Caco-2 (cell line): ENCODE results near the gene ARMC2. TPM values are rescaled to one million over a fixed set of nuclear protein-coding genes. Genes with fewer than 3 reads are reported as not detected.

Experiments
- BruUV-seq: library from RNA; stranded (reverse); fragments of 400-500 nt; replicated peaks from 2 replicates; lab custom pipeline; 2021; lab: Mats Ljungman, UMichigan
- CTCF ChIA-PET: fragments of 300-600 bp; sonication (Branson Sonifier 250); formaldehyde crosslinking; loops from one replicate; lab custom pipeline; 2022; ENCODE audit warnings: antibody characterized with exemption; lab: Charles Lee
- POLR2A ChIA-PET: fragments of 300-600 bp; sonication (Branson Sonifier 250); formaldehyde crosslinking; loops from one replicate; lab custom pipeline; 2022; ENCODE audit warnings: antibody characterized with exemption; lab: Charles Lee
- DNase-seq, 2 experiments: peaks; one replicate each; pipeline versions ENCODE4 v3.0.0 to v3.0.0-alpha.2; 2020 to 2022
- H3K27me3 ChIP-seq: replicated peaks from 2 replicates; pipeline ENCODE4 v1.6.0; 2011; ENCODE audit warnings: low read length; ENCODE audit not compliant: control insufficient read depth, insufficient read depth
- H3K36me3 ChIP-seq: 2 replicates; pipeline ENCODE4 v1.5.1; 2011; ENCODE audit warnings: low read length; ENCODE audit not compliant: control insufficient read depth, insufficient read depth
- H3K4me1 ChIP-seq: fragments of 250-450 bp; sonication (Bioruptor Pico); 2 replicates; pipeline ENCODE4 v1.5.1; 2020; ENCODE audit warnings: mild to moderate bottlenecking
- H3K4me3 ChIP-seq: 2 replicates; pipeline ENCODE4 v1.5.1; 2011; ENCODE audit warnings: low read depth, mild to moderate bottlenecking, control low read depth, low read length
- H3K9me3 ChIP-seq: fragments of 250-450 bp; sonication (Bioruptor Pico); 2 replicates; pipeline ENCODE4 v1.5.1; 2020; ENCODE audit warnings: mild to moderate bottlenecking, moderate library complexity
- H3K27ac Mint-ChIP-seq: one replicate; pipeline ENCODE4 v1.8.0; 2022; ENCODE audit warnings: mixed read lengths; ENCODE audit not compliant: unreplicated experiment
- H3K27me3 Mint-ChIP-seq: one replicate; pipeline ENCODE4 v1.8.0; 2022; ENCODE audit warnings: mixed read lengths; ENCODE audit not compliant: insufficient read depth, unreplicated experiment
- H3K36me3 Mint-ChIP-seq: one replicate; pipeline ENCODE4 v1.8.0; 2022; ENCODE audit warnings: mild to moderate bottlenecking, mixed read lengths; ENCODE audit not compliant: insufficient read depth, unreplicated experiment
- H3K4me1 Mint-ChIP-seq: one replicate; pipeline ENCODE4 v1.8.0; 2022; ENCODE audit warnings: low read depth, mixed read lengths; ENCODE audit not compliant: unreplicated experiment
- H3K4me3 Mint-ChIP-seq: one replicate; pipeline ENCODE4 v1.8.0; 2022; ENCODE audit warnings: mild to moderate bottlenecking, moderate library complexity, mixed read lengths; ENCODE audit not compliant: unreplicated experiment
- H3K9me3 Mint-ChIP-seq: one replicate; pipeline ENCODE4 v1.8.0; 2022; ENCODE audit warnings: mixed read lengths; ENCODE audit not compliant: unreplicated experiment
- CTCF ChIP-seq, 2 experiments: fragments of 200-600 bp in 1 of 2; IDR thresholded peaks; 1 replicate in 1 of 2; 2 replicates in 1 of 2; pipeline versions ENCODE4 v1.5.1 to v1.8.0; 2011 to 2022; ENCODE audit warnings: antibody characterized with exemption in 1 of 2, control low read depth in 1 of 2, inconsistent platforms in 1 of 2, low read depth in 1 of 2, low read length in 1 of 2, mild to moderate bottlenecking in 1 of 2, moderate library complexity in 1 of 2; ENCODE audit not compliant: insufficient read depth in 1 of 2, severe bottlenecking in 1 of 2, unreplicated experiment in 1 of 2
- intact Hi-C: fragments of 100-400 bp; cut with micrococcal nuclease; formaldehyde crosslinking; loops from one replicate; pipeline ENCODE4 v1.10.0; 2022; ENCODE audit not compliant: unreplicated experiment
- total RNA-seq: library from RNA; stranded (reverse); gene quantifications from 2 replicates; pipeline ENCODE4 v1.2.3, GENCODE V29; 2022

Gene ARMC2
- total RNA-seq, 1 experiment from 2014 or later, result 7.8 TPM

GRCh38 chr6:109021870-109022269, 173.6 kb downstream of the ARMC2 start:
- no peak overlapping the region for H3K4me3 ChIP-seq
- ChIA-PET CTCF (no interaction called here), POLR2A (no interaction called here)
- no peak overlapping the region for H3K4me3 Mint-ChIP-seq
- peaks cover 10% of the 10 kb centered on the region for H3K9me3 Mint-ChIP-seq
- no peaks in the 10 kb centered on the region for H3K36me3 Mint-ChIP-seq
- no peaks in the 10 kb centered on the region for H3K36me3 ChIP-seq
- no peaks in the 10 kb centered on the region for H3K27me3 Mint-ChIP-seq
- H3K4me1 Mint-ChIP-seq, result no peaks in the 10 kb centered on the region
- H3K27ac Mint-ChIP-seq, result no peak overlapping the region
- no peaks in the 10 kb centered on the region for H3K4me1 ChIP-seq
- no TSS peak for BruUV-seq
- H3K9me3 ChIP-seq, result no peaks in the 10 kb centered on the region
- TF ChIP-seq CTCF (IDR thresholded peaks at IDR 0.05; ENCODE audit: insufficient read depth in 1 of 2, low read depth in 1 of 2, low read length in 1 of 2, severe bottlenecking in 1 of 2, unreplicated experiment in 1 of 2), result no peak
- DNase-seq, result no peak
- intact Hi-C loops, result no loop called here
- H3K27me3 ChIP-seq, result no peaks in the 10 kb centered on the region

GRCh38 chr6:109023356-109023925, 175.2 kb downstream of the ARMC2 start:
- BruUV-seq, result no TSS peak
- no peaks in the 10 kb centered on the region for H3K36me3 Mint-ChIP-seq
- POLR2A ChIA-PET, result no interaction called here
- no peaks in the 10 kb centered on the region for H3K4me1 ChIP-seq
- no peaks in the 10 kb centered on the region for H3K4me1 Mint-ChIP-seq
- H3K4me3 ChIP-seq, result no peak overlapping the region
- intact Hi-C loops, result no loop called here
- no peak overlapping the region for H3K4me3 Mint-ChIP-seq
- H3K36me3 ChIP-seq, result no peaks in the 10 kb centered on the region
- CTCF ChIA-PET, result no interaction called here
- H3K27me3 ChIP-seq, result no peaks in the 10 kb centered on the region
- no peak for TF ChIP-seq CTCF (IDR thresholded peaks at IDR 0.05; ENCODE audit: insufficient read depth in 1 of 2, low read depth in 1 of 2, low read length in 1 of 2, severe bottlenecking in 1 of 2, unreplicated experiment in 1 of 2)
- peaks cover 10% of the 10 kb centered on the region for H3K9me3 Mint-ChIP-seq
- H3K9me3 ChIP-seq, result no peaks in the 10 kb centered on the region
- DNase-seq, result no peak
- H3K27ac Mint-ChIP-seq, result no peak overlapping the region
- no peaks in the 10 kb centered on the region for H3K27me3 Mint-ChIP-seq

Other genes with a start within 250 kb of the ARMC2 start
- 21.9 and 25.3 TPM in 2 replicates for gene SESN1, start 246.4 kb downstream of the ARMC2 start, total RNA-seq
- gene CEP57L1, start 247.1 kb downstream of the ARMC2 start, total RNA-seq, result 11.0 and 12.7 TPM in 2 replicates